DMS153 treated with DMSO at 0.1 percent for 48 hours (cell line): ENCODE data around the gene DOK5.
"Not testable (repeated sequence)": the region's sequence is repeated elsewhere in the genome, so short reads cannot be mapped to it uniquely, and the experiment has no call there.

Experiments used
- DNase-seq: peaks from one replicate; lab custom pipeline; 2025; ENCODE audit not compliant: unreplicated experiment; lab: John Stamatoyannopoulos, UW

Gene DOK5

DNA sequence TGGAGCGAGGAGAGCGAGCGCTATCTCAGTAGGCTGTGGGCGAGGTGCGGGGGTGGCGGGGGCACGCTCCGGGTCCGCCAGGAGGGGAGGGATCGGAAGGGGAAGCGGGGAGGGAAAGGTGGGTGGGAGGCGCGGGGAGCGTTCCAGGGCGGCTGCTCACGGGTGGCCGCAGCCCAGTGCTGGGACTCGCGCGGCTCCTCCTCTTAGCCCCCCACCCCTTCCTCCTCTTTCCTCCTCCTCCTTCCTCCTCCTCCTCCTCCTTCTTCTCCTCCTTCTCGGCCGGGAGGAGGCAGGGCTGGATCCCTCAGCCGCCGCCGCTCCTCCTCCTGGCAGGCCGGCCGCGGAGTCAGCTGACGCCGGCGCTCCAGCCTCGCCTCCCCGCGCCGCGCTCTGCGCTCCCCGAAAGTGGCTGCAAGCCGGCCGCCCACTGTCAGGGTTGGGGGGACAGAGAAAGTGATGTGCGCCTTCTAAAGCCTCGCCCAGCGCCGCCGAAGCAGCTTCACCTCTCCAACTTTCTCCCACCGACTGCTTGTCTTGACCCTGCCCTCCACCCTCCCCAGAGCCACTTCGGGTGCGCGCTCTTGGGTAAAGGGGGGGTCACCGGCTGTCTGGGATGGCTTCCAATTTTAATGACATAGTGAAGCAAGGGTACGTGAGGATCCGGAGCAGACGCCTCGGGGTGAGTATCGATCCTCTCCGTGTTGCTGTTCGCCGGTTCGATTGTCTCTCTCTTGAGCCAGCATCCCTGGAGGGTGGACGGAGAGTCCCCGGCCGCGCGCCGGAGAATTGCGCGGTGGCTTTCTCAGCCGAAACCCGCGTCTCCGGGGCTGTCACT lies at the start of gene DOK5:
TSS of gene DOK5 (plus strand) at position 260 of the 835 bp plus-strand sequence. CDS start at position 614, 354 bp downstream.
- no peak for DNase-seq

DNA sequence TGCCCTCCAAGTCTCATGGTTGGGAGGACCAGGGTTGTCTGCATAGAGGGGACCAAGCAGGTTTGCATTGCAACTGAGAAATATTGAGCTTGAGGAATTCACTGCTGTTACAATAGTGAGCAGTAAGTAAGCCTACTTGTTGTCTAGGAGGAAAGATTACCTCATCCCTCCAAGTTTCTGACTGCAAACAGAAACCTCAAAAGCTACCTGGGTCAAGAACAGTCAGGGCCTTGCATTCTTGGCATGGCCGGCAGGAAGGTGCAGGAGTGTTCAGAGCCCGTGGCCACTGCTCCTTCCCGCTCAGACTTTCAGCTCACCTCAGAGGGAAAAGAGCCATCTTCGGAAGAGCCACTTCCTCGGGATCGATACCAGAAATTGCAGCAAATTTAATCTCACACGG lies 46.0 kb upstream of the DOK5 start:
- no peak for DNase-seq

DNA sequence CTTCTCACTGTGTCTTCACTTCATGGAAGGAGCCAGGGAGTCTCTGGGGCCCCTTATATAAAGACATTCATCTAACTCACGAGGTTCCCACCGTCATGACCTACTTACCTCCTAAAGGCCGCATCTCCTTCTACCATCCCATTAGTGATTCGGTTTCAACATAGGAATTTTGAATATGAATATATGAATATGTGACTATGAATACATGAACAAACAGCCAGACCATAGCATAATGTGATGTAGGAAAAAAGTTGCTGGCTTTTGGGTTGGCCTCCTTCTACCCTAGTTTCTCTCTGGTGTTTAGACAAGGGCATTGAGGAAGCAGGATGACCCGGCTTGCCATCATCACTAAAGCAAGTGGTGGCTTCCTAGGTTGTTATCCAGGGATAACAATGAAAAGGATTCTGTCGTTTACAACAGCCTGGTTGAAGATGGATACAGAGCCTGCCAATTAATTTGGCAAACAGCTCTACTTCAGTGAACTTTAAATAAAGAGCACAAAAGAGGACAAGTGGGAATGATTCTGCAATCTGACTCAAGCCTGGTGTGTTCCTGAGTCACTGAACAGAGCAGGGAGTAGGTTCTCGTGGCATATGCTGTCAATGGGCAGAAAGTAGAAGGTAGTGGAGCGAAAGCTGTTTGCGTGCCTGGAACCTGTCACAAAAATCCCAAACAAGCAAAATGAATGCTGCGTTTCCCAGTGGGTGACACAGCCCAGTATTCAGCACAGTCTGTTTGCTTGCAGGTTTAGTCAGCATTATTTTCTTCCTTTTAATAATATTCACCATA lies 44.0 kb upstream of the DOK5 start:
- peak; percentile 49 for DNase-seq

DNA sequence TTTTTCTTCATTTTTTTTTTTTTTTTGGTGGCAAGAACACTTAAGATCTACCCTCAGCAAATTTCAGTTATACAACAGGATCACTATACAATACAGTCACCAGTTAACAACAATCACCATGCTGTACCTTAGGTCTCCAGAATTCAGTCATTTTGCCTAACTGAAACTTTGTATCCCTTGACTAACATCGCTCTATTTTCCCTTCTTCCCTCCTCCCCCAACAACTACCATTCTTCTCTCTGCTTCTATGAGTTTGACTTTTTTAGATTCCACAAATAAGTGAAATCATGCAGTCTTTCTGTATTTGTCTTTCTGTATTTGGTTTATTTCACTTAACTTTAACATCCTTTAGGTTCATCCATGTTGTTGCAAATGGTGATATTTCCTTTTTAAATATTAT lies 42.4 kb upstream of the DOK5 start:
- DNase-seq, result no peak

DNA sequence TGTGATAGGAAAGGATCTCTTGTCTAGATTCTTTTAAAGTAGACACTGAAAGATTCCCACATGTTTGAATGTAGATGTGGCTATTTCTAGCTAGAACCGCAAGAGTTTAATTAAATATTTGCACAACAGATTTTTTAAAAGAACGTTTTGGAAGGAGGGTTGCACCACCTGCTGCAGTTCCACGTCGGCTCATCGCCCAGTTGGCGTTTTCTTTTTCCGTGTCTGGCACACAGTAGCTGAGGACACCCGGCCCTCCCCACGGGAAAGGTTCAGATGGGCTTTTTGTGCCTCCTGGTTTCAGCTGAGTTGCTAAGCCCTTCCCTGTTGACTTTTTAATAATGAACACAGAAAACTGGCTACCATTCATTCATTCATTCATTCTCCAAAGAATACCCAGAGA lies 41.8 kb upstream of the DOK5 start:
- DNase-seq, result peak; percentile 83

DNA sequence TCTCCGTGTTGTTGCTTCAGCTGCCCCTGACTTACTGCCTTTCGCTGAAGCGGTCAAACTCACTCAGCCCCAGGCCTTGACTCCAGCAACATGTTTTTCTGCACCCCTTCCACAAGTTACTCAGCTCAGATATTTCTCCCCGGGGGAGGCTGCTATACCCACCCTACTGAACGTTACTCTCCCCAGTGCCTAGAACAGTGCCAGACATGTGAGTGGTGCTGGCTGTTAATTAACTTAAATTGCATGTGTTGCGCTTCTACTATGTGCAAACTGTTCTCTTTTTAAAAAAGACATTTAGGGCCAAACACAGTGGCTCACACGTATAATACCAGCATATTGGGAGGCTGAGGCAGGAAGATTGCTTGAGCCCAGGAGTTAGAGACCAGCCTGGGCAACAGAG lies 41.2 kb upstream of the DOK5 start:
- DNase-seq, result no peak

DNA sequence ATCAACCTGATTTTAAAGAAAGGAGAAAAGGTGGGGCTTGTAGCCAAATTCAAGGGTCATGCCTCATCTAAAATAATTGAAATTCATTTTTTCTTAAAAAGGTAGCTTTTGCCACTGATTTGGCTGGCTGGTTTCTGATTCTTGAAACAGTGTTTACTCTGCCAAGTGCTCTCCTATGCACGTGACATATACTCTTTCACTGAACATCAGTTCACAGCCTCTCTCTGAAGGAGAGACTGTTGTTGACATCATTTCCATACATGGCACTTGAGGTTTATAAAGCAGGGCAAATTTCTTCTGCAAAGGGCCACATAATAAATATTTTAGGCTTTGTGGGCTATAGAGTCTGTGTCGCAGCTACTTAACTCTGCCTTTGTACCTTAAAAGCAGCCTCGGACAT lies 40.4 kb upstream of the DOK5 start:
- peak; percentile 65 for DNase-seq

DNA sequence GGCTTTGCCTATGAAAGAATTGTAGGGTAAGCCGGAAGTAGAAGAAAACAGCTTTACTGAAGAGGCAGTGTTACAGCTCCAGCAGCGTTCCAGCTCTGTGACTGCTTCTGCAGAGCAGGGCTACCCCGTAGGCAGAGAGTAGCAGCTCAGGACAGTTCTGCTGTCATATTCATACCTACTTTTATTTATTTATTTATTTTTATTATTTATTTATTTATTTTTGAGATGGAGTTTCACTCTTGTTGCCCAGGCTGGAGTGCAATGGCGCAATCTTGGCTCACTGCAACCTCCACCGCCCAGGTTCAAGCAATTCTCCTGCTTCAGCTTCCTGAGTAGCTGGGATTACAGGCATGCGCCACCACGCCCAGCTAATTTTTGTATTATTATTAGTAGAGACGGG lies 39.0 kb upstream of the DOK5 start:
- DNase-seq, result not testable (repeated sequence)

DNA sequence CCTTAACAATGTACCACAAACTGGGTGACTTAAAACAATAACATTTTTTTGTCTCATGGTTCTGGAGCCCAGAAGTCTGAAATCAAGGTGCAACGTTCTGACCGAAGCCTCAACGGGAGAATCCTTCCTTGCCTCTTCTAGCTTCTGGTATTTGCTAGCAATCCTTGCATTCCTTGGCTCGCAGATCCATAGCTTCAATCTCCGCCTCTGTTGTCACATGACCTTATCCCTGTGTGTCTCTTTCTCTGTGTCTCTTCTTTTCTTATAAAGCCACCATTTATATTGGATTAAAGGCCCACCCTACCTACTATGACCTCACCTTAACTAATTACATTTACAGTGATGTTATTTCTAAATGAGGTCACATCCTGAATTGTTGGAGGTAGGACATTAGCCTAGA lies 37.2 kb upstream of the DOK5 start:
- no peak for DNase-seq

DNA sequence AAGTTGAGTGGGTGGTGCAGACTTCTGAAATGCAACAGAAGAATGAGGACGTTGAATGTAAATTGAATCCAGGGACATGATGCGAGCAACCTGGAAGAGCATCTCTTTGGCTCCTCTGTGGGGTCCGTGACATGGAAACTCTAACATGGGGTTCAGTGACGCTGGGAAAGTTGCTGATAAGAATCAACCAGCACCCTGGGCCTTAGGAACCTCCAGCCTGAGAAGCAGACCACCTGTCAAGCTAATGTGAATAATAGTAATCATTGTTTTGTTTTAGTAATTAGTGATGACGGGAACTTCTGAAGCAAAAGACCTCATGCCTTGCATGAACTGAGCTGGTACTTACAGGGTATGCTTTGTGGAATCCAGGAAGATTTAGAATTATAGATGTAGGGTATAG lies 25.2 kb upstream of the DOK5 start:
- DNase-seq, result no peak

DNA sequence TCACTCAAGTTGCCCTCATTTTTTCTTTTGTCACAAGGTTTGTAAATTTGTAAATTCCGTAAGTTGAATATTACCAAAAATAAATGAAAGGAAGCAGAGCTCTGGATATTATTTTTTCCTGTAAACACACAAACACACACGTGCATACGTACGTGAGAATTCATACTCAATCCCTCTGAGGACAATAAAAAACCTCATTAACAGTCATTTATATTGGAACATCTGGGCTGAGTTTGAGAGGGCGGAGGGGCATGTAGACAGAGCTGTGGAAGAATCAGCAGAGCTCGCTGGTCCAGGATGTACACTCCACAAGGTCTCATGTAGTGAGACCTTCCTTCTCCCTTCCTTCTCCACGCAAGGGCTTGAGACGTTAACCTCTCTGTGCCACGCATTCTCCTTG lies 24.2 kb upstream of the DOK5 start:
- DNase-seq, result no peak

DNA sequence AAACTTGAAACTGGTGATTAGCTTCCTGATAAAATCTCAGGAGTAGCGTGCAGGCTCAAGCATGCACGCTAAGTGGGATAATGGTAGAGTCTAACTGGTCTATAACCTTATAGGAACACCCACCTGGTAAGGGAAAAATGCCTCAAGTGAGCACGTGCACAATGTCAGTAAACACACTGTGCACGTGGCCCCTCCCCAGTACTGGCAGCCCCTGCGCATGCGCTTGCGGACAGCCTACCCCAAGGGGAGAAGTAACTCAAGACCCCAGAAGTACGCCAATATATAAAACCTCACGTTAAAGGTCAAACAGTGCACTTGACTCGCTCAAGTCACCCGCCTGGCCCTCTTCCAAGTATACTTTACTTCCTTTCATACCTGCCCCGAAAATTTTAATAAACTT lies 23.1 kb upstream of the DOK5 start:
- DNase-seq, result no peak

DNA sequence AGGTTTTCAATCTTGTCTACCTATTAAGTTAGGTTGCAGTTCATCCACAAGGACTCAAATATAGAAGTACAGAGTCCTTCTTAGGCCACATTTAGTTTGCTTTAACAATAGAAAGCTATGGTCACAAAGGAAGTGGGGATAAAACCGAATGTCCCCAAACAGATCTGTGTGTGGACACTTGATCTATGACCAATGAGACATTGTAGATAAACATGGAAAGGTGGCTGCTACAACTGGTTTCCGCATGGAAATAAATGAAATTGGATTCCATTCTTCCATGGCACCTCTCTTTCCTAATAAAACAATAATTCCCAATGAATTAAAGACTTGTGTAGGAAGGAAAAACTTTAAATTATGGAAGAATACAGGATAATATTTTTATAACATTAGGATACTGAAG lies 20.4 kb upstream of the DOK5 start:
- DNase-seq, result no peak

DNA sequence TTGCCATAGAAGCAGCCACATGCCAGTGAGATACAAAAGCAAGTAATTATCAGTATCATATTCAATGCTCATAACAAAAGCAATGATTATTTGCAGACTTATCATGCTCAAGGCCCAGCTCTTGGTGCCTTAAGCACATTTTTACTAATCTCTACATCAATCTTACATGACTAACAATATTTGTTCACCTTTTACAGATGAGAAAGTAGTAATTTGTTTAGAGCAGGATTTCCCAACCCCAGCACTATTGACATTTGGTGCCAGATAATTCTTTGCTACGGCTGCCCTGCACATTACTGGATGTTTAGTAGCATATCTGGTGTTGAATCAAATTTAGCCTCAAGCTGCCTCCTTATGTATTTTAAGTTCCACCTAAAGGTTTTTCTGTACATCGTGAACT lies 19.0 kb upstream of the DOK5 start:
- no peak for DNase-seq

DNA sequence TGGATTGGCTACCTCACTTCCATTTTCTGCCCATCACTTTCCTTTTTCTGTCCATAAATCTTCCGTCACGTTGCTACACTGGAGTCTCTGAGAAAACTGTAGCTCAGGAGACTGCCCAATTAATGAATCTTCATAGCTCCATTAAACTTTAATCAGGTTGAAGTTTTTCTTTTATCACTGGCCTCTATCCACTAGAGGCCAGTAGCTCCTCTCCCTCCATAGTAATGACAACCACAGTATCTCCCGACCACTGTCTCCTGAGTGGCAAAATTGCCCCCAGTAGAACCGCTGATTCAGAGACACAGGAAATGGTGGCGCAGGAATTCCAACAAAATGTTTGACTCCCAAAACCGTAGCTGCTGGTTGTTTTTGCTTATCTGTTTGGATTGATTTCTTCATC lies 18.4 kb upstream of the DOK5 start:
- DNase-seq, result no peak

DNA sequence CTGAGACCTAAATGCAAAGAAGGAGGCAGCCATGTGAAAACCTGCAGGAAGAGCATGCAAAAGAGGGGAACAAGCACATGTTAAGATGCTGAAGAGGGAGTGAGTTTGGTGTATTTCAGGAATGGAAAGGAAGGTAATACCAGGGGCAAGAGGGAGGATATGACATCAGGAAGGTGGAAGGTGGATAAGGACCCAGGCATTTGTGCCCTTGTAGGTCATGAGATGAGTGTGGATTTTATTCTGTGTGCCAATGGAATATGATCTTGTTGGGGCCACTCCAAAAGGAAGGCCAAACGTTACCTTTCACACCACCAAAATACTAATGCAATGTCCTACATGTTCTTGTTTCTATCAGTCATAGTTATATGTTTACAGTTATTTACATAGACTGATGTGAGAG lies 17.2 kb upstream of the DOK5 start:
- no peak for DNase-seq

DNA sequence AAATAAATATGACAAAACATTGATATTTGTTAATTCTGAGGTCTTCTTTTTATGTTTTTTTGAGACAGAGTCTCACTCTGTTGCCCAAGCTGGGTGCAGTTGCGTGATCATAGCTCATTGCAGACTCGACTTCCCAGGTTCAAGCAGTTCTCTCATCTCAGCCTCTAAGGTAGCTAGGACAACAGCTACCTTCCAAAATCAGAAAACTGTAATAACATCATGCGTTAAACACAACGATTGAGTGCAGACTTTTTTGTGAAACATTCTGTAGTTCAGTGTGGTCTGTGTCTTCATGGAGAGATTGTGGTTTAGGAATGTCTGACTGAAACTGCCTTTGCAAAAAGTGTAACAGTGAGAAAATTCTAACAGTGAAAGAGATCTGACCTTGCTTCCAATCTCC lies 16.1 kb upstream of the DOK5 start:
- no peak for DNase-seq

DNA sequence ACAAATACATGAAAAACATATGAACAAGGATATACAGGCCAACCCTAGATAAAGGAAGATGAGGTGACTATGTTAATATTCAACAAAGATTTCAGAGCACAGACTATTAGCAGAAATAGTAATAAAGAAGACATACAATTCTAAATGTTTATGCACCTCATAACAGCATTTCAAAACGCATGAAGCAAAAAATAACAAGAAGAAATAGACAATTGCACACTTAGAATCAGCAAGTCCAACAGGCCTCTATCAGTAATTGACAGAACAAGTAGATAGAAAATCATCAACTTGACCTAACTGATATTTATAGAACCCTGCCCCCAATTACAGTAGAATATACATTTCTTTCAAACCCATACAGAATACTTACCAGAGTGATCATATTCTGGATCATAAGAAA lies 11.4 kb upstream of the DOK5 start:
- DNase-seq, result no peak

DNA sequence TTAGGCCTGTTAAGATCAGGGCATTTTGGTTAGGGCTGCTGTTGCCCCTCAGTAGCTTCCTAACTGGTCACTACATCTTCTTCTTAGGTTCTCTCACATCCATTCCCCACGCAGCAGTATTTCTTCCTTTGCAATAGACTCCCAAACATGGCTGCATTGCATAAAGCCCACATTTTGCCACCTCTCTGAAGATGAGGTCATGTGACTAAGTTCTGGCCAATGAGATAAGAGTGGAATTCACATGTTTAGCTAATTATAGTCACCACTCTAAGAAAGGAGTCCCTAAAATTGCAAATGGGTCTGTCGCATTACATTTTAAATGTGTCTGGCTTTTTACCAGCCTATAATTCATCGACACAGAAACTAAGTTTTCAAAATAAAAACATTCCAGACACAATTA lies 9.3 kb upstream of the DOK5 start:
- no peak for DNase-seq

DNA sequence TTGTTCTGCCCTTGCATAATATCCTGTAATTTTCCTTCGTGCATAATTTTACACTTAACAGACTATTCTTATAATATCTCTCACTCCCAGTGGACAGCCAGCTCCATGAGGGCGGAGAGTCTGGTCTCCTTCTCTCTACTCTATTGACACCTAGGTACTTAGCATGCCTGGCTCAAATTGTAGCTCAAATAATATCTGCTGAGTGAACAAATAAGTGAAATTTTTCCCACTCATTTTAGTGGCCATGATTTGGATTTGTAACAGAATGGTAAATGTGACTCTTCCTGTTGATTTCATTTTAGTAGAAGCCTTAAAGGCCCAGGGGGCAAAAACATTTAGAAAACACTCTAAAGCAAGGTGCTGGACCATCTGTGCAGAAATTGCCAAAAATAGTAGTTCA lies 7.8 kb upstream of the DOK5 start:
- no peak for DNase-seq

DNA sequence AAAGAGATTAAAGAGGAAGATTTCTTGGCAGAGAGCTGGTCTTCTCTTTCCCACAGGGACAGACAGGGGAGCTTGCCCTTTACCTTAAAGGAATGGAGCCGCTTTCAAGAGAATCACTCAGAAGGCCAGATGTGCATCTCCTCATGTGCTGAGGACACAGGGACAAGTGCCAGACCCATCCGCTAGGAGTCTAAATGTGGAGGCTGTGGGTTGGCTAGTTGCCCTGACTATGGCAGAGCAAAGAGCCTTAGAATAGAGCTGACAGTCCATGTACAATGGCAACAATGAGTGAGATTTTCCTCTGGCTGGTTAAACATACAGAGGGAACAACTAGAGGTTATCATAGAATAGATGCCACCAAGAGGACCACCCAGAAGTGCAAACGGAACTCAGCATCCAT lies 7.3 kb upstream of the DOK5 start:
- DNase-seq, result no peak

DNA sequence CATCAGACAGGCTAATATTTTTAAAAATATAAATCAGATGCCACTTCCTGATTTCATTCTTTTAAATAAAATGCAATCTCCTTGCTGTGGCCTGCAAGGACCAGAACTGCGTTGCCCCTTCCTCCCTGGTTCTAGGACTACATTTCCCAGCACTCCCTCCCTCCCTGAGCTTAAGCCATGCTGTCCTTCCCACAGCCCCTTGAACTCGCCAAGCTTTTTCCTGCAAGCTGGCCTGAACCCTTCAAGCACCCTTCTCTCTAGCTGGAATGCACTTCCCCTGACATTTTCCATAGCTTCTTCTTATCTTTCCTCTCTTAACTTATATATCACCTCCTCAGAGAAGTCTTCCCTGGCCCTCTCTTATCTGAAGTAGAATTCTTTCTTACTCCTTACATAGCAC lies 6.1 kb upstream of the DOK5 start:
- DNase-seq, result no peak

DNA sequence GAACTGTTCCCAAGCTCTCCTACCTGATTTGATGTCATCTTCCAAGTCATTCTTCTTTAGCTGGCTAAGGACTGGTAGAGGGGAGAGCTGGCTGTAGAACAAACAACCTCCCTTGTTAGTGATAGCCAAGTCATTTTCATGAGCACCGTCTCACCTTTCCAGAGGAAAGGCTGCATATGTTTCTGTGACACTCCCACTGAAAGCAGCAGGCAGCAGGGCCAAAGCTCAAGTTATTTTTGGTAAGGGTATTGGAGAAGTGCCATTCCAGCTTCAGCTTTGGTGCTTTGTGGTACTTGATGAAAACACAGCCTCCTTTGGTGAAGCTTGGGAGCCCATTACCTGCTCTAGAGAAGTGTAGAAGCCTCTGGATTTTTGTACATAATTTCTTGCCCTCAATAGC lies 5.4 kb upstream of the DOK5 start:
- no peak for DNase-seq
